ENCODE results near the gene AUP1.

AUP1 gene

GRCh38 chr2:74556159-74556558 lies 26.7 kb upstream of the AUP1 start:
- DNase-seq = no peak

- no peak for DNase-seq
These were observed 26.2 kb upstream of the AUP1 start for GRCh38 chr2:74555610-74556103.

DNA sequence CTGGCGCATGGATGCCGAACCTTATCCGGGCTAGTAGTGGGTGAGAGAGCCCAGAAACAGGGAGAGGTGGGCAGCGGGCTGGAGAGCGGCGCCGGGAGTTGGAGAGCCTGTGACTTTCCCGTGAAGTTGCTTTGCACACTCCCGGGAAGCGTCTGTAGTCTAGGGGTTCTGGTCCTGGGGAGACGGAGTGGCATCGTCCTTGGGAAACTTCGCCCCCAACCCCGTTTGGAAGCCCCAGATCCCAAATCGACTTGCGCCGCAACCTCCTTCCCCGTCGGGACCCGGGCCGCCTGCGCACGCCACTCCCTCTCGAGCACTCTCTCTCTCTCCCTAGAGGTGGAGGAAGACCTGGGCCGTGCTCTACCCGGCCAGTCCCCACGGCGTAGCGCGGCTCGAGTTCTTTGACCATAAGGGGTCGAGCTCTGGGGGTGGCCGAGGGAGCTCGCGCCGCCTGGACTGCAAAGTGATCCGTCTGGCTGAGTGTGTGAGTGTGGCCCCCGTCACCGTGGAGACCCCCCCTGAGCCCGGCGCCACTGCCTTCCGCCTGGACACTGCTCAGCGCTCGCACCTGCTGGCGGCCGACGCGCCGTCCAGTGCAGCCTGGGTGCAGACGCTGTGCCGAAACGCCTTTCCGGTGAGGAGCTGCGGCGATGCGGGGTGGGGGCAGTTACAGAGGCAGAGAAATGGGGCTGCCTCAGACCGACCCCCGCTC lies 25.5 kb upstream of the AUP1 start:
- peak; percentile 38 to 41 for DNase-seq

- peak; percentile 80 to 86 for DNase-seq
These were observed 24.6 kb upstream of the AUP1 start, which contains the start of the genes DOK1 and LOXL3 for GRCh38 chr2:74553892-74554819. TSS of gene DOK1 (plus strand) at chr2:74554720. CDS start at chr2:74554755, 35 bp downstream. TSS of gene LOXL3 (minus strand) at chr2:74553942. CDS start at chr2:74552634, 1,308 bp downstream.

DNA sequence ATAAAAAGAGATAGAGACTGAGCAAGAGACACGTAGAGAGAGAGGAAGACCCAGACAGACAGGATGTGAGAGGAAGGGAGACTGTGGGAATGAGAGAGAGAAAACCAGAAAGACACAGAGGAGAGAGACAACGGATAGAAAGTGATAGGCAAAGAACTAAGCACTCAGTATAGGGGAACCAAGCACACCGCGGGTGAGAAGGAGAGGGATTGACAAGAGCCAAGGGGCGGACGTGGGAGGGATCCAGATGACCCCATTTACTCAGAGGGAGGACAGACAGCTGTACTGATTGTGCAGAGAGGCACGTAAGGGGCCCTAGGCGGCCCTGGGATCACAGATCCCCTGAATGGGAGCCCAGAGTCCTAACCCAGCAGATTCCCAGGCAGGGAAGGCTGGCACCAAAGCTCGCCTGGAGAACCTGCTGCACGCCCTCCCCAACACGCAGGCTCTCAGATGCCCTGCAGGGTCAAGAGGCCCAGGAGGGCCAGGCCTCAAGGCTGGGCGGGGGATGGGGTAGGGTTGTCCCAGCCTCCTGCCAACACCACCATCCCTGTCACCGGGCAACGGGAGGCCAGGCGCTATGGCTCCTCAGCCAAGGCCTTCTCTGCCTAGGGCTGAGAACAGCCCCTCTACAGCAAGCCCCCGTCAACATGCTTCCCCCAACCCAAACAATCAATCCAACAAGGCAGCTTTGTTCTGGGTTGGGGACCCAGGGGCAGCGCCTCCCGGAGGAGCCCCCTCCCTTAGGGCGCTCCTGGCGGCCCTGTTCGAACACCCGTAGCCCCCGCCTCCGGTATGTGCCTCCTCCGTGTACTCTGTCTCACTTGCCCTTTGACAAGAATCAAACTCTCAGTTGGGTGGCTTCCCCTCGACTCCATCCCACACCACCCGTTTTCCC lies 23.7 kb upstream of the AUP1 start:
- no peak for DNase-seq

- no peak for DNase-seq
These were observed 22.7 kb upstream of the AUP1 start for GRCh38 chr2:74551942-74552913.

- DNase-seq = no peak
These were observed 22.0 kb upstream of the AUP1 start for GRCh38 chr2:74551530-74551929.

DNA sequence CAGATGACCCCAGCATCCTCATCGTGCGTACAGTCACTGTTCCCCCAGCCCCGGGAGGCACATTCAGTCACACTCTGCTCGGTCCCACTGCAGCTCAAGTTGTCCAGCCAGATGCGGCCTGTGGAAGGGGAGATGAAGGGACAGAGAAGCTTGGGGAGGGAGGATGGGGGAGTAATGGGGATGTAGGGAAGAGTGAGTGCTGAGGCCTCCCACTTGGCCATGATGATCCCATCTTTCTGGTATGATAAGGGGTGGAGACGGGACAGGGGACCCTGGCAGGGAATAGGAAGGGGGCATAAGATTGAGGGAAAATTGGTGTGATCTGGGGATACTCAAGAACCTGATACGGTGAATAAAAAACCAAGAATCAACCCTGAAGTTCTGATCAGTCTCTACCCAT lies 20.7 kb upstream of the AUP1 start:
- DNase-seq = no peak

- DNase-seq = no peak
These were observed 19.7 kb upstream of the AUP1 start for GRCh38 chr2:74548900-74549826.

- no peak for DNase-seq
These were observed 18.9 kb upstream of the AUP1 start for GRCh38 chr2:74548285-74548899.

- no peak for DNase-seq
These were observed 16.5 kb upstream of the AUP1 start for GRCh38 chr2:74546004-74546403.

- DNase-seq = no peak
These were observed 15.1 kb upstream of the AUP1 start for GRCh38 chr2:74544634-74545033.

DNA sequence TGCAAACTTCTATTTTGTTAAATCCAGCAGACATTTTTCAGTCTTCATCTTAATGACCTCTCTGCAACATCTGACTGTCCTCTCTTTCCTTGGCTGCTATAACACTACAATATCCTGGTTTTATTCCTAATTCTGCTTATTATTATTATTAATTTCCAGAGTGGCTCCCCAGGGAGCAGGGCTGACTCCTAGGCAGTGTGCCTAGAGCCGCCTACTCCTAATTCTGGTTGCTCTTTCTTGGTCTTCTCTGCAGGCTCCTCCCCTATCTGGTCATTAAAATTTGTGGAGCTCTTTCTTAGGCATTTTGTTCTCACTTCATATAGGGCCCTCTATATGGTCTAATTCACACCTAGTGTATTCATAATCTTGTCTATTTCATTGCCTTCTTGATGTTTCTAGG lies 13.5 kb upstream of the AUP1 start:
- no peak for DNase-seq

- DNase-seq = no peak
These were observed 10.8 kb upstream of the AUP1 start for GRCh38 chr2:74540291-74540690.

DNA sequence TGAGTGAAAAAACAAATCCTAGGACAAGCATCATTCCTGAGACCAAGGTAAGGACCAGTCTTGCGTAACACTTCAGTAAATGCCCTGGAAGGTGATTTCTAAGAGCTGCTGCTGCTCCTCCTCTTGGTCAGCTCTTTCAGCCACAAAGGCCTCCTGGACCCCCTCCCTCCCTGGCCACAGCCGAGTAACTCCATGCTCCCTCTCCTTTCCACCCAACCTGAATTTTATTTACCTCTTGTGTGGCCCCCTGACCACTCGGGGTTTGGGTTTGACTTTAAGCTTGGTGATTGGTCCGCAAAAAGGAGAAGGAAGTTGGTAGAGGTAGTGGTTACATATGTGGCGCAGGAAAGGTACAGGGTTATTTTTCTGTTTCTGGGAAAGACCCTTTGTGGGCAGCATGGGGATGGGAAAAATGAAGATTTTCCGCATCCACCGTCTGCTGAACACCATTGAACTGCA lies 9.4 kb upstream of the AUP1 start:
- DNase-seq = no peak

- no peak for DNase-seq
These were observed 7.6 kb upstream of the AUP1 start for GRCh38 chr2:74537140-74537539.

- DNase-seq = no peak
These were observed 6.9 kb upstream of the AUP1 start for GRCh38 chr2:74536166-74536950.

- DNase-seq = no peak
These were observed 6.0 kb upstream of the AUP1 start for GRCh38 chr2:74535440-74535965.

DNA sequence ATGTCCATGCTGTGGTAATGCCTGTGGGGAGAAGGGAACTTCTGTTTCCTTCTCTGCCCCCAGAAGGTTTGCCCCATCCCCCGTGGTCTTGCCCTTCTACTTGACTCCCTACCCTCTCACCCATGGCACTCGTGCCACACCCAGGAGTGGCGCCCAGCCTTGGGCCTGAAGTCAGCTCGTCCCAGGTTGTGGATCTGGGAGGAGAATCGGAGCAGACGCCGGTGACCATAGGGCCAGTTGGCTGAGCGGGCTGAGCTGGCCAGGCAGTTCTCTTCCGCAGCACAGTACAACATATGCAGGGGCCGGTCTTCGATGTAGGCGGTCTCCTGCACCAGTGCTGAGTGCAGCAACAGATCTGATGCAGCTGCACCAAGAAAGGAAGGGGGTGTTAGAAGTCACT lies 4.9 kb upstream of the AUP1 start:
- no peak for DNase-seq

Data from CD4-positive, alpha-beta T cell treated with Interleukin-1 beta for 1 hour (primary cell).